HG02571 (cell line): ENCODE measurements around the gene PITX3.

Experiments
- ATAC-seq: cut with Tn5 transposase; IDR thresholded peaks from one replicate; pipeline ENCODE4 v1.9.1; 2021; ENCODE audit warnings: mild to moderate bottlenecking, moderate library complexity; ENCODE audit not compliant: unreplicated experiment

Gene PITX3

DNA sequence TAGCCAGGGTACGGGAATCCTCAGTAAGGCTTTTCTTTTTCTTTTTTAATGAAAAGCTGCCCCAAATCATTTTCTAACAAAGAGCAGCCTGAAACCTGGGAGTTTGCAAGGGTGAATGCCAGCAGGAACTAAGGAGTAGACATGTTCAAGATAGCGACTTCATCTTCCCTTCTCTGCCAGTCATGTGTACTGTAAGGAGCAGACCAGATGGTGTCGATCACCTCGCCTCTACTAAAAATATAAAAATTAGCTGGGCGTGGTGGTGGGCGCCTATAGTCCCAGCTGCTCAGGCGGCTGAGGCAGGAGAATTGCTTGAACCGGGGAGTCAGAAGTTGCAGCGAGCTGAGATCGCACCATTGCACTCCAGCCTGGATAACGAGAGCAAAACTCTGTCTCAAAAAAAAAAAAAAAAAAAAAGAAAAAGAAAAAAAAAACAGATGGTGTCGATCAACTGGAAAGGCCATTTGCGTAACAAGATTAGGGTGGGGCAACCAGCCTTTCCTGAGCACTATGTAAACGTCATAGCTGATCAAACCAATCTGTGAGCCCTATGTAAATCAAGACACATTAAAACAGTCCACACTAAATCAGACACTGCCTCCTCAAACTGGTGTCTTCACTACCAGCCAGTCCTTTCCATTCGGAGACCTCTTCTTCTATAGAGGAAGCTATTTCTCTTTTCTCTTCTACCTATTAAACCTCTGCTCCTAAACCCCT, 55.3 kb downstream of the PITX3 start:
- no peak for ATAC-seq

DNA sequence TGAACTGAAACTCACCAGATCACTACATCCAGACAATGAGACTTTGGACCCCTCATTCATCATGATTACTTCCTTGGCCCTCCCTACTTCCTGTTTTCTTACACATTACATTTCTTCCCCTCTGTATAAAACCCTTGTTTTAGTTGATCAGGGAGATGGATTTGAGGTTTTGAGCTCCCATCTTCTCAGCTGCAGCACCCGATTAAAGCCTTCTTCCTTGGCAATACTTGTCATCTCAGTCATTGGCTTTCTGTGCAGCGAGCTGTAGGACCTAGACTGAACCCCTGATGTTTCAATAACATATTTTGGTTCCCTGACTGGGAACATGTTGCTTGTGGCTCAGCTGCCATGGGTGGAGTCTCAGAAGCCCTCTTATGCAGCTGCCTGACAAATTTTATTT, 56.0 kb downstream of the PITX3 start:
- no peak for ATAC-seq

DNA sequence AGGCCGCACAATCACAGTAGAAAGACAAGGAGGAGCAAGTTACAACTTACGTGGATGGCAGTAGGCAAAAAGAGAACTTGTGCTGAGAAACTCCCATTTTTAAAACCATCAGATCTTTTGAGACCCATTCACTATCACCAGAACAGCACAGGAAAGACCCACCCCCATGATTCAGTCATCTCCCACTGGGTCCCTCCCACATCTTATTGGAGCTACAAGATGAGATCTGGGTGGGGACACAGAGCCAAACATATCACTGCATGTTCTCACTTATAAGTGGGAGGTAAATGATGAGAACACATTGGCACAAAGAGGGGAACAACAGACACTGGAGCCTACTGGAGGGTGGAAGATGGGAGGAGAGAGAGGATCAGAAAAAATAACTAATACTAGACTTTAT, 56.7 kb downstream of the PITX3 start:
- ATAC-seq, result no peak
